Measurements from ENCODE around the gene ZMIZ2.
"Not testable (repeated sequence)": the region's sequence is repeated elsewhere in the genome, so short reads cannot be mapped to it uniquely, and the experiment has no call there.

ZMIZ2 gene

GRCh38 chr7:44772867-44773266 is 24.2 kb downstream of the ZMIZ2 start:
- DNase-seq: no peak

GRCh38 chr7:44774486-44774885 is 25.8 kb downstream of the ZMIZ2 start:
- DNase-seq: not testable (repeated sequence)

DNA sequence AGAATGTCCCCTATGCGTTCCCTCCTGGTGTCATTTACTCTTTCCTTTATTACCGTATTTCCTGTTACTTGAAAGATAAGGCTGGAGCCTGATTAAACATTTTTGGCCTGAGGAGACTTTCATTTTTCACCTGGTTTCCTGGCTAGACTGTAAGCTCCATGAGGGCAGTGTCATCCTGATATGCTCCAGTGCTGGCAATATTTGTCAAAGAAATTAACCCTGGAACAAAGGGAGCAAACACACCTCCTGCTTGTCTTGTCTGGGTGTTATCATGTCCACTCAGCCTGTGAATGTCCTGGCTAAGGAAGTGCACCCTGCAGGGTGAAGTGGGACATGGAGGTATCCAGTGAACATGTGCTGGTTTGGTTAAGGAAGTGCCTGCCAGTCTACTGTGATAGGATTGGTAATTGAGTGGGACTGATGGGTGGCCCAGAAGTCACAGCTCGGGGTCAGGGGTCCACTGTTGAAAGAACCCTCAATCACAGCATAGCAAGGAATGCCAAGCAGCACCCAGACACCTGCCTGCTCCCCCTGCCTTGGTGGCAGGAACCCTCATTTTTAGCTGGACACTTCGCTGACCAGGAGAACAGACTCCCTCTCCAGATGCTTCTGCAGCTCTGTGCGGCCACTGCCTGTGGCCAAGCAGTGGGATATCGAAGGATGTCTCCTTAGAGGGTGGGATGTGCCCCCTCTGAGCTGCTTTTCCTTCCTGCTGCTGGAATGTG is 26.9 kb downstream of the ZMIZ2 start:
- no peak for DNase-seq

DNA sequence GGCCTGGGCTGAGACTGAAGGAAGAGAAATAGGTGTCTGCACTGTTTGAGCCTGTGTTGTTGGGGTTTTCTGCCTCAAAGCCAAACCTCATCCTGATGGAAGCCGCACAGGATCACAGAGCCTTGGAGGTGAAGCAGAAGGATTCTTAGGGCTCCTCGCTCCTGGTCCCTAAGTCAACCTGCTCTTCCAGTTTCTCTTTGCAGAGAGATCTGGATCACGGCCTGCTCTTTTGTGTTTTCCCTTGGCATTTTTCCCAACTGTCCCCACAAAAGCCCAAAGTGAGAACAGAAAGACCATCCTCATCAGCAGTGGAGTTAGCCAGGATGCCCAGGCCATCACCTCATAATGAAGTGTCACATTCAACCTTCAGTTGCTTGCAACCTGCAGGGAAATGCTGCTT is 27.6 kb downstream of the ZMIZ2 start:
- no peak for DNase-seq

DNA sequence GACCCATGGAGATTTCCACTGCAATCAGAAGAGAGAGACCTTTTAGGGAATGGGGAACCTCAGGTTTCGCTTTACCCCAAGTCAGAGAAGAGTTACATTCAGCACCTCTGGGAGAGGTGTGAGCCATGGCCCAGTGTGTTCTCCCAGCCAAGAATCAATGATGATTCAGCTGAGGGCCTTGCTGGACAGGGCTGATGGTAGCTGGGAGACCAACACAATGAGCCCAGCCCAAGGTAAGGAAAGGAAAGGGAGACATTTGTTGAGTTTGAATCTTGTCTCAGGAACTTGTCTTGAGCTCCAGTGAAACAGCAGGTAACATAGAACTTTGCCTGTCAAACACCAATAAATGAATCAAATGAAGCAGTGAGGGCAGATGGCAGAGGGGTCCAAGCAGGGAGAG is 33.8 kb downstream of the ZMIZ2 start:
- no peak for DNase-seq

GRCh38 chr7:44783407-44783806 is 34.8 kb downstream of the ZMIZ2 start:
- DNase-seq: no peak

GRCh38 chr7:44784364-44784763 is 35.7 kb downstream of the ZMIZ2 start:
- DNase-seq: no peak

GRCh38 chr7:44785218-44785617 is 36.6 kb downstream of the ZMIZ2 start:
- not testable (repeated sequence) for DNase-seq

- no peak for DNase-seq
Observed at GRCh38 chr7:44787041-44787440, 38.4 kb downstream of the ZMIZ2 start.

DNA sequence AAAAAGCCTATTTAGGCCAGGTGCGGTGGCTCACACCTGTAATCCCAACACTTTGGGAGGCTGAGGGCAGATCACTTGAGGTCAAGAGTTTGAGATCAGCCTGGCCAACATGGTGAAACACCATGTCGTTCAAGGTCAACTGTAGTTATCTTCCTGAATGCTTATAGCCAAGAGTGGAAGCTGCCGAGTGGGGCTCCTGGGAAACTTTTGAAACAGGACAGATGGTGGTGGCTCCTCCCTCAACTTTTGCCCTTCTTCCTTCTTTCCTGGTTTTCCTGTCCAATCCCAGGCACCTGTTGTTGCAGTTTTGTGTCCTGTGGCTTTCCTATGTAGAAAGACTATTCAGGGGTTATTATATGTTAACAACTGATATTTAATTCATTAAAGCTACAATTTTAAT is 39.1 kb downstream of the ZMIZ2 start:
- no peak for DNase-seq

DNA sequence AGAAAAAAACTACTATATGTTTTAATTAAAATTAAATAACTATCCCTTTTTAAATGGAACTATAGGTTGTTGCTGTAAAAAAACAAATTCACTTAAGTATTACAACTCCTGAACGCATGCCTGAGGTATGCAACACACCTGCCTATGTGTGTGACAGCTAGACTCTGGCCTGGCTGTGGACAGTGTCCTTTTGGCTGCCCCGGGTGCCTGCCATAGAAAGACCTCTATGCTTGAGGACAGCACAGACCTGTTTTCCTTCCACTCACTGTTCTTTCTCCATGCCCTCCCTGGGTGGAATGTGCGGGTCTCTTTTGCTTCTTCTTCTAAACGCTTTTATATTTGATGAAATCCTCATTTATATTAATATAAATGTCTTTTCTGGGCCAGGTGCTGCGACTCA is 41.3 kb downstream of the ZMIZ2 start:
- DNase-seq: no peak

GRCh38 chr7:44791278-44792219 is 42.9 kb downstream of the ZMIZ2 start:
- no peak for DNase-seq

DNA sequence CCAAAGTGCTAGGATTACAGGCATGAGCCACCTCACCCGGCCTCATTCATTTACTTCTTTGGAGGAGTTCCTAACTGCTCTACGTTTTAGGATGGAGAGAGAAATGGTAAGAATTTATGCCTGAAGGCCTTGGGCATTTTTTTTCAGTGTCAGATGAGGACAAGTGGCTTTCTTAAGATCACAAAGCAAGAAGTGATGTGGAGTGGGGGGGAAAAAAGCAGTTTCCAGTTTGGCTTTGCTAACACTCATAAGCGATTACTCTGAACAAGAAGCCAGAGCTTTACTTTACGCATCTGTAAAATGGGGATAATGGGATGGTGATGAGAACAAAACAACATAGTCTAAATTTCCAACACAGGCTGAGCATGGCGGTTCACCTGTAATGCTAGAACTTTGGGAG is 45.3 kb downstream of the ZMIZ2 start:
- no peak for DNase-seq

- DNase-seq: no peak
Observed at GRCh38 chr7:44794331-44794730, 45.7 kb downstream of the ZMIZ2 start.

- DNase-seq: no peak
Observed at GRCh38 chr7:44796034-44796503, 47.4 kb downstream of the ZMIZ2 start.

DNA sequence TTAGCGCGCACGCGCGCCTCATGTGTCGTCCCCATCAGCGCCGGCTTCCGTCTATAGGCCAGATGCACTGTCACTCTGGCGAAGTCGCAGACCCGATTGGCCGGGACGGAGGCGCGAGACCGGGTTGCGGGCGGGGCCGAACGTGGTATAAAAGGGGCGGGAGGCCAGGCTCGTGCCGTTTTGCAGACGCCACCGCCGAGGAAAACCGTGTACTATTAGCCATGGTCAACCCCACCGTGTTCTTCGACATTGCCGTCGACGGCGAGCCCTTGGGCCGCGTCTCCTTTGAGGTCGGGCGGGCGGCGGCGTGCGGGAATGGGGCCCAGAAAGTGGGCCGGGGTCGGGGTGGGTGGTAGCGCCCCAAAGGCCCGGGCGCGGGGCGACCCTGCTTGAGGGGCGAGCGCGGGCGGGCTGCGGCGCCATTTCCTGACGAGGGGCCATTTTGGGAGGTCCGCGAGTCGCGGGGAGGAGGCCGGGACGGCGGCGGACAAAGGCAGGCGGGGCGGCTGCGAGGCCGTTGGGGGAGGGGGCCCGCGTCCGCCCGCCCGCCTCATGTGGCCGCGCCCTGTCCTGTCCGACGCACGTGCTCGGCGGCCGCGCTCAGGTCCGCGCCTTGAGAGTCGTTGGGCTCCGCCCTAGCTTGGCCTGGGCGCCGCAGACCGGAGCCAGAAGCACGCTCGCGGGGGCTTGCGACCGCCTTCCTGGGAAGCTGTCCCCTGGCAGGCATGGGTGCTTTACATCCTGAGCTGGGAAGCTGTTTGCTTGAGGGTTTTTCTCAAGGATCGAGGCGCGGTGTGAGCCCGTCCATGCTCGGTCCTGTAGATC is 48.1 kb downstream of the ZMIZ2 start, which contains the start of gene PPIA:
Gene PPIA (plus strand): TSS at position 178 of the 825 bp plus-strand sequence. CDS start 44 bp downstream, at position 222.
- peak; percentile 98 for DNase-seq

DNA sequence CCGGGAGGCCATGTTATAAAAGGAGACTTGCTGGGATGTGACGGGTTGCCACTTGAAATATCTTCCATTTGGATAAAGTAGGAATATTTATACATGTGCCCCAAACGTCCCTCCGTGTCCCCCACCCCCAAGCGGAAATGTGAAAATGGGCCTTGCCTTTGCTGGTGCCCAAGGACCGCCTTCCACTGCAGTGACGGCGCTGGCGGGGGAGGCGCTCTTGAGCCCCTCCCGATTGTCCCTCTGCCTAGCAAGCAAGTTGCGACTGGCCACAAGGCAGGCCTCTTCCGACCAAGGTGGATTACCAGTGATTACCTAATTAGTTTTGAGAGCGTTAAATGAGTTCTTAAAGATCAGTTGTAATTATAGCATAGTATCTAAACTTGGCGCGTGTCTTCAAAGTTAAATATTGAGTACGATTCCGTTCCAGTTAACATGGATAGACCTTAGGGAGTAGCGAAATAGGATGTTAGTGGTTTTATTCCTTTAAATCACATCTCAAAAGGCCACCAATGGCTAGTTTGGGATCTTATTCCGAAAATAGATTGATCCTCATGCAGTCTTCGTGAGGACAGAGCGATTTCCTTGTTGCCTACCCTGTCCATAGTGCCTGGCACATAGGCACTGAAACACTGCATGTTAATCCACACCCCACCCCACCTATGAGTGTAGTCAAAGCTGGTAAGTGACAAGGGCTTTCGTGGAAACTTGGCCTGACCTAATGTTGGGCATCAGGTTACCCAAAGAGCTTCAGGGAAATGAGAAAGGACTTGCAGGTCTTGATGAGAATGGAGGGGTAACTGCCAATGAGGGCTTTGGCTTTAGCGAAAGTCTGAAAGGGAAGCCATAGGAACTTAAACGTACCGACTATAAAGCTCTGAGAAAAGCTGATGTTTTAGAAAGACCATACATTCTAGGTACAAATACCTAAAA is 48.9 kb downstream of the ZMIZ2 start:
- DNase-seq: peak; percentile 84

- DNase-seq: no peak
Observed at GRCh38 chr7:44798649-44799305, 50.1 kb downstream of the ZMIZ2 start.

DNA sequence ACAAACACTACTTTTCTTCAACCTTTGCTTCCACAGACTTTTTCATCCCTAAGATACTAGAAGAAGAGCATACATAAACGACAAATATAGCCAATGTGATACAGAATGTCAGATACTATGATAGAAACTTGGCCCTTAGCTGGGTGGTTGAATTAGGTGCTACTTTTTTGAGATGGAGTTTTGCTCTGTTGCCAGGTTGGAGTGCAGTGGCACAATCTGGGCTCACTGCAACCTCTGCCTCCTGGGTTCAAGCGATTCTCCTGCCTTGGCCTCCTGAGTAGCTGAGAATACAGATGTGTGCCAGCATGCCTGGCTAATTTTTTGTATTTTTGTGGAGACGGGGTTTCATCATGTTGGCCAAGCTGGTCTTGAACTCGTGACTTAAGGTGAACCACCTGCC is 51.3 kb downstream of the ZMIZ2 start:
- DNase-seq: no peak

DNA sequence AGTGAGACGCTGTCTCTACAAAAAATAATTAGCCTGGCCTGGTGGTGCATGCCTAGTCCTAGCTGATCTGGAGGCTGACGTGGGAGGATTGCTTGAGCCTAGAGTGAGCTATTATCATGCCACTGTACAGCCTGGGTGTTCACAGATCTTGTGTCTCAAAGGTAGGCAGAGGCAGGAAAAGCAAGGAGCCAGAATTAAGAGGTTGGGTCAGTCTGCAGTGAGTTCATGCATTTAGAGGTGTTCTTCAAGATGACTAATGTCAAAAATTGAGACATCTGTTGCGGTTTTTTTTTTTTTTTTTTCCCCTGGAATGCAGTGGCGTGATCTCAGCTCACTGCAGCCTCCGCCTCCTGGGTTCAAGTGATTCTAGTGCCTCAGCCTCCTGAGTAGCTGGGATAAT is 53.2 kb downstream of the ZMIZ2 start:
- no peak for DNase-seq

DNA sequence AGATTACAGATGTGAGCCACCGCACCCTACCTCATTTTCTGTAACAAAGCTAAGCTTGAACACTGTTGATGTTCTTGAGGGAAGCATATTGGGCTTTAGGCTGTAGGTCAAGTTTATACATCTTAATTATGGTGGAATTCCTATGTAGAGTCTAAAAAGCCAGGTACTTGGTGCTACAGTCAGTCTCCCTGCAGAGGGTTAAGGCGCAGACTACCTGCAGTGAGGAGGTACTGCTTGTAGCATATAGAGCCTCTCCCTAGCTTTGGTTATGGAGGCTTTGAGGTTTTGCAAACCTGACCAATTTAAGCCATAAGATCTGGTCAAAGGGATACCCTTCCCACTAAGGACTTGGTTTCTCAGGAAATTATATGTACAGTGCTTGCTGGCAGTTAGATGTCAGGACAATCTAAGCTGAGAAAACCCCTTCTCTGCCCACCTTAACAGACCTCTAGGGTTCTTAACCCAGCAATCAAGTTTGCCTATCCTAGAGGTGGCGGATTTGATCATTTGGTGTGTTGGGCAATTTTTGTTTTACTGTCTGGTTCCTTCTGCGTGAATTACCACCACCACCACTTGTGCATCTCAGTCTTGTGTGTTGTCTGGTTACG is 53.9 kb downstream of the ZMIZ2 start:
- no peak for DNase-seq

Measured in CD4-positive, alpha-beta T cell treated with Interleukin-6 for 4 hours (primary cell).